HepG2 (cell line): ENCODE results near the gene SLC11A1. TPM values are rescaled to one million over a fixed set of nuclear protein-coding genes. Genes with fewer than 3 reads are reported as not detected.

Source experiments
- DMAP1 ChIP-seq: IDR thresholded peaks from 2 replicates; pipeline ENCODE4 v1.6.1; 2016
- DRAP1 ChIP-seq: IDR thresholded peaks from 2 replicates; pipeline ENCODE4 v1.6.1; 2016; ENCODE audit warnings: missing genetic modification reagents, missing compliant biosample characterization
- FOXA3 ChIP-seq: IDR thresholded peaks from 2 replicates; pipeline ENCODE4 v1.6.1; 2016; ENCODE audit warnings: missing genetic modification reagents, missing compliant biosample characterization
- FOXK1 ChIP-seq: sonication (generic); formaldehyde crosslinking; IDR thresholded peaks from 2 replicates; pipeline ENCODE4 v1.4.0; 2020; ENCODE audit warnings: low read depth, missing genetic modification reagents, borderline replicate concordance
- GATAD2A ChIP-seq: IDR thresholded peaks from 2 replicates; pipeline ENCODE4 v1.6.1; 2016
- IRF2 ChIP-seq: IDR thresholded peaks from 2 replicates; pipeline ENCODE4 v1.6.1; 2018; ENCODE audit warnings: missing genetic modification reagents, missing compliant biosample characterization
- KAT8 ChIP-seq: IDR thresholded peaks from 2 replicates; pipeline ENCODE4 v1.6.1; 2016; ENCODE audit warnings: missing genetic modification reagents, missing compliant biosample characterization
- KDM6A ChIP-seq: IDR thresholded peaks from 2 replicates; pipeline ENCODE4 v1.6.1; 2016; ENCODE audit warnings: low read depth
- MAF1 ChIP-seq: sonication (generic); formaldehyde crosslinking; IDR thresholded peaks from 2 replicates; pipeline ENCODE4 v1.5.0; 2020; ENCODE audit warnings: missing genetic modification reagents, borderline replicate concordance
- NCOA2 ChIP-seq: sonication (generic); formaldehyde crosslinking; IDR thresholded peaks from 2 replicates; pipeline ENCODE4 v1.8.0; 2022; ENCODE audit warnings: inconsistent platforms
- NFIC ChIP-seq: IDR thresholded peaks from 2 replicates; pipeline ENCODE4 v1.6.1; 2012; ENCODE audit warnings: mild to moderate bottlenecking, low read length, inconsistent platforms
- REXO4 ChIP-seq: sonication (generic); formaldehyde crosslinking; IDR thresholded peaks from 2 replicates; pipeline ENCODE4 v1.8.0; 2022; ENCODE audit warnings: missing genetic modification reagents, mild to moderate bottlenecking, borderline replicate concordance
- SALL1 ChIP-seq: sonication (generic); formaldehyde crosslinking; IDR thresholded peaks from 2 replicates; pipeline ENCODE4 v1.8.0; 2022; ENCODE audit warnings: mild to moderate bottlenecking, missing genetic modification reagents
- SIX4 ChIP-seq: sonication (generic); formaldehyde crosslinking; IDR thresholded peaks from 2 replicates; pipeline ENCODE4 v1.4.0; 2020; ENCODE audit warnings: missing genetic modification reagents
- TBX3 ChIP-seq: fragments of 450-650 bp; IDR thresholded peaks from 2 replicates; pipeline ENCODE4 v1.6.1; 2017; ENCODE audit warnings: antibody characterized with exemption, mild to moderate bottlenecking, inconsistent platforms, borderline replicate concordance
- TFDP2 ChIP-seq: sonication (generic); formaldehyde crosslinking; IDR thresholded peaks from 2 replicates; pipeline ENCODE4 v1.4.0; 2020; ENCODE audit warnings: missing genetic modification reagents
- ZBTB34 ChIP-seq: sonication (generic); formaldehyde crosslinking; IDR thresholded peaks from 2 replicates; pipeline ENCODE4 v1.8.0; 2022; ENCODE audit warnings: mild to moderate bottlenecking, missing genetic modification reagents
- ZKSCAN5 ChIP-seq: sonication (generic); formaldehyde crosslinking; IDR thresholded peaks from 2 replicates; pipeline ENCODE4 v1.5.1; 2020; ENCODE audit warnings: mild to moderate bottlenecking, missing genetic modification reagents
- ZNF235 ChIP-seq: sonication (generic); formaldehyde crosslinking; IDR thresholded peaks from 2 replicates; pipeline ENCODE4 v1.8.1; 2023; ENCODE audit warnings: mild to moderate bottlenecking, missing genetic modification reagents, borderline replicate concordance
- ZNF264 ChIP-seq: sonication (generic); formaldehyde crosslinking; IDR thresholded peaks from 2 replicates; pipeline ENCODE4 v1.4.0; 2020; ENCODE audit warnings: missing genetic modification reagents
- ZNF574 ChIP-seq: sonication (generic); formaldehyde crosslinking; IDR thresholded peaks from 2 replicates; pipeline ENCODE4 v1.4.0; 2020; ENCODE audit warnings: missing genetic modification reagents
- ZNF577 ChIP-seq: sonication (generic); formaldehyde crosslinking; IDR thresholded peaks from 2 replicates; pipeline ENCODE4 v1.4.0; 2020; ENCODE audit warnings: mild to moderate bottlenecking, low read depth, missing genetic modification reagents, borderline replicate concordance
- ZNF615 ChIP-seq: sonication (generic); formaldehyde crosslinking; IDR thresholded peaks from 2 replicates; pipeline ENCODE4 v1.5.0; 2020; ENCODE audit warnings: mild to moderate bottlenecking, missing genetic modification reagents, borderline replicate concordance
- ZNF704 ChIP-seq: sonication (generic); formaldehyde crosslinking; IDR thresholded peaks from 2 replicates; pipeline ENCODE4 v1.8.1; 2023; ENCODE audit warnings: mild to moderate bottlenecking, inconsistent platforms, moderate library complexity, missing genetic modification reagents, borderline replicate concordance
- ZNF782 ChIP-seq: sonication (generic); formaldehyde crosslinking; IDR thresholded peaks from 2 replicates; pipeline ENCODE4 v1.4.0; 2020; ENCODE audit warnings: missing genetic modification reagents, mild to moderate bottlenecking, borderline replicate concordance
- polyA plus RNA-seq, 8 experiments: library from polyadenylated mRNA; depleted of rRNA in 3 of 8; stranded (reverse) in 7 of 8; unstranded in 1 of 8; fragments of >200 nt; fragmentation: Illumina TruSeq in 4 of 8; extraction: Trizol in 4 of 8; gene quantifications; 2 replicates each; pipeline versions ENCODE4 v1.2.1 to v1.2.3, GENCODE V29; 2011 to 2016; ENCODE audit warnings: low read depth in 4 of 8, missing spikeins in 1 of 8, mixed read lengths in 1 of 8; ENCODE audit not compliant: insufficient read depth in 1 of 8
- total RNA-seq, 5 experiments: library from RNA; depleted of rRNA; stranded (reverse); fragments of >200 nt; fragmentation: Illumina TruSeq; extraction: Trizol; gene quantifications; 2 replicates each; pipeline ENCODE4 v1.2.3, GENCODE V29; 2016; ENCODE audit warnings: low read depth in 1 of 5

The SLC11A1 gene
- total and polyA plus RNA-seq, 2 of the 13 experiments (the other 11 are each of a cell fraction or from before 2014, with no cell fraction given) = 0.33 to 2.3 TPM

- TF ChIP-seq ZNF574 (CRISPR knock-in tag) (peak; percentile 68), TFDP2 (CRISPR knock-in tag) (no peak), NFIC (no peak), SALL1 (CRISPR knock-in tag) (peak; percentile 75), FOXA3 (CRISPR knock-in tag) (peak; percentile 55; the same call in 1 of the 2 replicates), FOXK1 (CRISPR knock-in tag) (peak; percentile 35; the same call in 1 of the 2 replicates), DRAP1 (CRISPR knock-in tag) (peak; percentile 90), KAT8 (peak; percentile 88), KDM6A (CRISPR knock-in tag) (peak; percentile 89), IRF2 (CRISPR knock-in tag) (peak; percentile 81), ZKSCAN5 (CRISPR knock-in tag) (no peak), GATAD2A (peak; percentile 80), ZNF615 (CRISPR knock-in tag) (0 out of 2 replicates have a peak, but pooled peaks have one; percentile 13), ZNF264 (peak; percentile 98), TBX3 (no peak), ZNF704 (0 out of 2 replicates have a peak, but pooled peaks have one; percentile 16), SIX4 (CRISPR knock-in tag) (peak; percentile 40; the same call in 1 of the 2 replicates), NCOA2 (peak; percentile 66), REXO4 (no peak), MAF1 (CRISPR knock-in tag) (no peak), DMAP1 (CRISPR knock-in tag) (peak; percentile 83; the same call in 1 of the 2 replicates), ZNF577 (CRISPR knock-in tag) (no peak), ZNF235 (CRISPR knock-in tag) (no peak; the same call in 1 of the 2 replicates), ZNF782 (CRISPR knock-in tag) (no peak), ZBTB34 (no peak)
Observed at GRCh38 chr2:218418717-218419458, 36.8 kb downstream of the SLC11A1 start, which contains the start of gene VIL1 (continued).
